ENCODE measurements around the gene PLCH2. TPM values are rescaled to one million over a fixed set of nuclear protein-coding genes. Genes with fewer than 3 reads are reported as not detected.

Gene PLCH2
- total and polyA plus RNA-seq, 2 of the 13 experiments (the other 11 are each of a cell fraction or from before 2014, with no cell fraction given) = 0.15 to 0.67 TPM

GRCh38 chr1:2548068-2548589 lies 72.0 kb downstream of the PLCH2 start (continued):
- TF ChIP-seq ZNF558 (CRISPR knock-in tag; IDR thresholded peaks at IDR 0.05; ENCODE audit: borderline replicate concordance) (peak; percentile 63), POLR2AphosphoS5 (IDR thresholded peaks at IDR 0.05; ENCODE audit: low read depth, low read length) (0 out of 2 replicates have a peak, but pooled peaks have one; percentile 43), SIX1 (CRISPR knock-in tag; IDR thresholded peaks at IDR 0.05; ENCODE audit: borderline replicate concordance) (no peak), XRCC5 (optimal IDR thresholded peaks at IDR 0.05; ENCODE audit: low read length) (peak; percentile 64), SMC3 (IDR thresholded peaks at IDR 0.05; ENCODE audit: low read length) (peak; percentile 64), CTCF (CRISPR knock-in tag; IDR thresholded peaks at IDR 0.05) (peak; percentile 98), USF2 (IDR thresholded peaks at IDR 0.05; ENCODE audit: low read depth, low read length) (no peak), USF2 (CRISPR knock-in tag; IDR thresholded peaks at IDR 0.05; ENCODE audit: borderline replicate concordance) (no peak), ZC3H13 (CRISPR knock-in tag; IDR thresholded peaks at IDR 0.05) (peak; percentile 27; the same call in 1 of the 2 replicates), ZNF710 (CRISPR knock-in tag; IDR thresholded peaks at IDR 0.05; ENCODE audit: borderline replicate concordance) (peak; percentile 55; the same call in 1 of the 2 replicates), PHF5A (CRISPR knock-in tag; IDR thresholded peaks at IDR 0.05; ENCODE audit: low read depth, unreplicated experiment) (no peak), ZNF792 (CRISPR knock-in tag; IDR thresholded peaks at IDR 0.05) (0 out of 2 replicates have a peak, but pooled peaks have one; percentile 22), ZNF331 (CRISPR knock-in tag; IDR thresholded peaks at IDR 0.05) (peak; percentile 37; the same call in 1 of the 2 replicates), ZNF777 (CRISPR knock-in tag; IDR thresholded peaks at IDR 0.05) (no peak), PATZ1 (CRISPR knock-in tag; IDR thresholded peaks at IDR 0.05) (peak; percentile 51; the same call in 1 of the 2 replicates), PHF21A (CRISPR knock-in tag; IDR thresholded peaks at IDR 0.05) (peak; percentile 28; the same call in 1 of the 2 replicates), CCAR2 (optimal IDR thresholded peaks at IDR 0.05; ENCODE audit: low read depth, low read length) (no peak), SSRP1 (CRISPR knock-in tag; IDR thresholded peaks at IDR 0.05) (peak; percentile 59; the same call in 1 of the 2 replicates), ZFP91 (CRISPR knock-in tag; IDR thresholded peaks at IDR 0.05; ENCODE audit: borderline replicate concordance) (no peak; the same call in 1 of the 2 replicates), U2AF2 (IDR thresholded peaks at IDR 0.05; ENCODE audit: low read depth, low read length) (no peak), ESRRA (CRISPR knock-in tag; IDR thresholded peaks at IDR 0.05; ENCODE audit: low read depth) (peak; percentile 55; the same call in 1 of the 2 replicates)

All from HepG2 (cell line).